NCI-H82 treated with DMSO at 0.1 percent for 48 hours (cell line): Measurements from ENCODE around the gene ERG28.
"Not testable (repeated sequence)": the region's sequence is repeated elsewhere in the genome, so short reads cannot be mapped to it uniquely, and the experiment has no call there.

Source experiments
- DNase-seq: peaks from one replicate; lab custom pipeline; 2025; ENCODE audit not compliant: unreplicated experiment; lab: John Stamatoyannopoulos, UW

Gene ERG28

GRCh38 chr14:75626863-75627262 is 33.8 kb downstream of the ERG28 start:
- no peak for DNase-seq

GRCh38 chr14:75626396-75626795 is 34.3 kb downstream of the ERG28 start:
- DNase-seq = no peak

GRCh38 chr14:75625034-75625433 is 35.6 kb downstream of the ERG28 start:
- no peak for DNase-seq

GRCh38 chr14:75619548-75619947 is 41.1 kb downstream of the ERG28 start:
- no peak for DNase-seq

GRCh38 chr14:75615200-75615599 is 45.5 kb downstream of the ERG28 start:
- DNase-seq = no peak

GRCh38 chr14:75614179-75614578 is 46.5 kb downstream of the ERG28 start:
- no peak for DNase-seq

- DNase-seq = no peak
Observed at GRCh38 chr14:75612157-75612556, 48.5 kb downstream of the ERG28 start.

DNA sequence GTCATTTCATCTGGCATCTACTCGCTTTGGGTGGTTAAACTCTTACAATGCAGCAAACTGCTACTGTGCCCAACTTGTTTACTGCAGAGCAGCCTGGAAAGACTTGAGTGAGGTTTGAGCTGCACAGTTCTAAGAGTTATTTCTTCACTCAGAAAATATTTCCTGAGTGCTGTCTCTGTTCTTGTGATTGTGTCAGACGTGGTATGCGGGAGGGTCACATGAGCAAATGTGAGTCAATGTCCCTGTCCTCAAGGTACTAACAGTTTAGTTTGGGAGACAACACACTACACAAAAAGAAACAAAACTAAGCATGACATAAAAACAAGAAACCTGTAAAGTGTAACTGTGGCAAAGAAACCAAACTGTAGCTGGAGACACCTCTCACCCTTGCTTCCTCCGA is 49.8 kb downstream of the ERG28 start:
- DNase-seq = no peak

- DNase-seq = no peak
Observed at GRCh38 chr14:75609606-75610475, 50.8 kb downstream of the ERG28 start.

DNA sequence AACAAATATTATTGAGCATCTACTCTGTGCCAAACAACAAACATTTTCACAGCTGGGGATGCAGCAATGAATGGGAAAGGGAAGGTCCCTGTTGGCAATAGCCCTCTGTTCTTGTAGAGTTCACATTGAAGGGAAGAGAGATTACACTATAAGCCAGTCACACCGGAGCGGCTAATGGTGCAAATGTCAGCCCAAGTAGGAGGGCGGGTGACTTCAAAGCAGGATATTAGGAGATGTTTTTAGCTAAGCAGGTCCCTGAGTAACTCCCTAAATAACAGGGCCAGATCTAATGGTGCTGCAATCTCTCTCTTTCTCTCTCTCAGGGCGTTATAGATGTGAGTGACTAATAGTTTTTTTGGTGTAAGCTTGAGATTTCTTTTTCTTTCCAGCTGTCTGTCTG is 51.6 kb downstream of the ERG28 start:
- DNase-seq = no peak

GRCh38 chr14:75607842-75608640 is 52.6 kb downstream of the ERG28 start:
- no peak for DNase-seq

DNA sequence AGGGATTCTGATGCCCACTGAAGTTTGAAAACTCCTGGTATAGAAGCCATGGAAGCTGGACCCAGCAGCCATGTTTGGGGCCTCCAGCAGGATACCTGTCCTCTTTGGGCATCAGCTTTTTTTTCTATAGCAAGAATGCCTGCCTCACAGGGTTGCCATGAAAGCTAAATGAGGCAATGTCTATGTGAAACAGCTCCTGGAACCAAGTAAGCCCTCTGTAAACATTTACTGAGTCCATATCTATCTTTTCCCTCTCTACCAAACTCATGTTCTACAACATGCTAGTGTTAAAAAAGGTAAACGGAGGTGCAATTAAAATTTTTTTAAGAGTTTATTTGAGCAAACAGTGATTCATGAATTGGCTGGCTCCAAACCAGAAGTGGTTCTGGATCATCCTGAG is 53.6 kb downstream of the ERG28 start:
- no peak for DNase-seq

DNA sequence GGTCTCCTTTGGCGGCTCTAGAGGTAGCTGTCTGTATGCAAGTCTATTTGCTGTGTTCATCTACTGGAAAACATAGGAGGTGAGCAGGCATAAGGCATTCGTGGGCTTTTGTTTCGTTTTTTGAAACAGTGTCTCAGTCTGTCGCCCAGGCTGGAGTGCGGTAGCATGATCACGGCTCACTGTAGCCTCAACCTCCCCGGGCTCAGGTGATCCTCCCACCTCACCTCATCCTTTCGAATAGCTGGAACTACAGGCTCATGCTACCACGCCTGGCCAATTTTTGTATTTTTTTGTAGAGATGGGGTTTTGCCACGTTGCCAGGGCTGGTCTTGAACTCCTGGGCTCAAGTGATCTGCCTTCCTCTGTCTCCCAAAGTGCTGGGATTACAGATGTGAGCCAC is 54.8 kb downstream of the ERG28 start:
- DNase-seq = no peak

- no peak for DNase-seq
Observed at GRCh38 chr14:75604979-75605851, 55.5 kb downstream of the ERG28 start.

DNA sequence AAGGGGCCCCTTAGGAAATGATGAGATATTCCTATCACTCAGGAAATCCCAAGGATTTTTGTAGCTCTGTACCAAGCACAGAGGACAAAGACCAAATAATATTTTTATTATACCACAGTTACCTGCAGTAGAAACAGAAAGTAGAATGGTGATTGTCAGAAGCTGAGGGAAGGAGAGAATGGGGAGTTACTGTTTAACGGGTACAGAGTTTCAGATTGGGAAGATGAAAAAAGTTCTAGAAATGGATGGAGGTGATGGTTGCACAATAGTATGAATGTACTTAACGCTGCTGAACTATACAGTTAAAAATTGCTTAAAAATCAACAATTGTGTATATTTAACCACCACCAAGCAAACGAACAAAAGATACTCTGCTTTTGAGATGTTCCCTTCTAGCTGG is 58.2 kb downstream of the ERG28 start:
- DNase-seq = no peak

DNA sequence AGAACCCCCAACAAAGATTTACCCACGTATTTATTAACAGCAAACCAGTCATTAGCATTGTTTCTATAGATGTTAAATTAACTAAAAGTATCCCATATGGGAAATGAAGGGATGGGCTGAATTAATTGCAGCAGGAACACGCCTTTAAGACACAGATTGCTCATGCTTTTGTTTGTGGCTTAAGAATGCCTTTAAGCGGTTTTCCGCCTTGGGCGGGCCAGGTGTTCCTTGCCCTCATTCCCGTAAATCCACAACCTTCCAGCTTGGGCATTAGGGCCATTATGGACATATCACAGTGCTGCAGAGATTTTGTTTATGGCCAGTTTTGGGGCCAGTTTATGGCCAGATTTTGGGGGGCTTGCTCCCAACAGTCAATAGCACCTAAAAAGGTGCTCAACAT is 59.6 kb downstream of the ERG28 start:
- not testable (repeated sequence) for DNase-seq

GRCh38 chr14:75600100-75600499 is 60.6 kb downstream of the ERG28 start:
- DNase-seq = not testable (repeated sequence)
